GM10847 (cell line): ENCODE data around the gene AKAP5.
A peak's percentile ranks its signal among the peaks of the same experiment; 100 is the strongest.

Source experiments
- POLR2A ChIP-seq: IDR thresholded peaks from 2 replicates; pipeline ENCODE4 v1.6.1; 2011; ENCODE audit not compliant: insufficient read length; ENCODE audit errors: extremely low read depth

AKAP5 gene

GRCh38 chr14:64465191-64465822, at the start of gene AKAP5:
AKAP5 (plus strand) TSS chr14:64465499; CDS start chr14:64468395, 2,896 bp downstream.
- peak; percentile 40 for TF ChIP-seq POLR2A

- TF ChIP-seq POLR2A = no peak
Observed at GRCh38 chr14:64416348-64416932, 48.9 kb upstream of the AKAP5 start.

DNA sequence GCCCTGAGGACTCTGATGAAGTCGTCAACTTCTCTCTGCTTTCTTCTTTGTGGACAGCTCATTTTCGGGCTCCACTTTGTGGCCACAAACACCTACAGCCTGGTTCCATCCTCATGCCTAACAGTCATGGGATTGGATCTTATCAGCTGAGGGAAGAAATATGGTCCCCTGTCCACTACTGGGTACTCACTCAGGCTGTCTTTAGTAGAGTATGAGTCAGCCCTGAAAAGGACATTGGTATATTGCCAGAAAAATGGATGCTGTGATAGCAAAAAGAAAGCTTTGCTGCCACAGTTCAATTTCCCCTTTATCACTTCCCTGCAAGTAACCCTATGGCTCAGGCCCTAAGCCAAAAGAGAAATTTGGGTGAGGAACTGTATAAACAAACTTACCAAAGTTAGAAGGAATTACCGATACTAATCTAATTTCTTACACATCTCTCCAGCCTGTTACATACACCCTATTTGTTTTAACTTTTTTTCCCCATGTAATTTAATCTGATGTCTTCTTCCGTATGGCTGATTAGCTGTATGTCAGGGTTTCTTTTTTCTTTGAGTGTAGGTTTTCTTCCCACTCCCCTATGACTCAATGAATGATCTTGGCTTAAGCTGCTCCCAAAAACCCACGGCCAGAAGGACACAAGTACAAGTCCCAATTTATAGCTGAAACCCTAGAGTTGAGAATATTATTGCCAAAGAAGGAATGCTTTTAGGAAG, 48.1 kb upstream of the AKAP5 start:
- no peak for TF ChIP-seq POLR2A

- TF ChIP-seq POLR2A = no peak
Observed at GRCh38 chr14:64417771-64418125, 47.6 kb upstream of the AKAP5 start.

GRCh38 chr14:64419003-64419402, 46.3 kb upstream of the AKAP5 start:
- no peak for TF ChIP-seq POLR2A

DNA sequence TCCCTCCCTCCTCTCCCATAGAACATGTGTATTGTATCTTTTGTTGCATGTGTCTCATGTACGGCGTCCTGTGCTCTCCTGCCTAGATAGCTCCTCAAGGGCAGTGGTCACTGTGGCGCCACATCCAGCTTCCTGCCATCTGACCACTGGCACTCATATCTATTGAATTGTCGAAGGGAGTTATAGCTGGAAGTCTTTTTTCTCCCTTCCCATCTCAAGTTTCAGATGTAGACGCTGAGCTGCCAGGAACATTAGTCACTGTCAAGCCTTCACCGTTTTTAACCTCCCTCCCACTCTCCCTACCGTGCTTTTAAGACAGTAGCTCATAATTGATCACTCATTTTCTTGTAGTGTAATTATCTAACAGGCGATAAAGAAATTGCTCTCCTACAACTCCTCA, 44.1 kb upstream of the AKAP5 start:
- no peak for TF ChIP-seq POLR2A

GRCh38 chr14:64422005-64422404, 43.3 kb upstream of the AKAP5 start:
- no peak for TF ChIP-seq POLR2A

GRCh38 chr14:64422756-64423155, 42.5 kb upstream of the AKAP5 start:
- TF ChIP-seq POLR2A = no peak

GRCh38 chr14:64423987-64424386, 41.3 kb upstream of the AKAP5 start:
- TF ChIP-seq POLR2A = no peak

DNA sequence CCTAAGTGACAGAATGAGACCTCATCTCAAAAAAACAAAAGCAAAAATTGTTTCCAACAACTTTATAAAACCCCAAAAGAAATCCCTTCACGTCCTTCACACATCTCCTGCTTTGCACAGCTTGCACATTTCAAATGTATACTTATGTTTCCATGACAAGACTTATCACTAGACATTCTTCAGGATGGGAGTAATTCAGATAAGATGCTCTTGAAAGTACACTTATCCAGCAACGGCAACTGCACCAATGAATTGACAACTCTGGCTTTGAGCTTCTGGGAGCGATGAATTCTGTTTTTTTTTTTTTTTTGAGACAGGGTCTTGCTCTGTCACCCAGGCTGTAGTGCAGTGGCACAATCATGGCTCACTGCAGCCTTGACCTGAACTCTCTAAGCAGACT, 30.8 kb upstream of the AKAP5 start:
- TF ChIP-seq POLR2A = no peak

- no peak for TF ChIP-seq POLR2A
Observed at GRCh38 chr14:64438181-64438841, 27.0 kb upstream of the AKAP5 start.

GRCh38 chr14:64439141-64439540, 26.2 kb upstream of the AKAP5 start:
- TF ChIP-seq POLR2A = no peak

DNA sequence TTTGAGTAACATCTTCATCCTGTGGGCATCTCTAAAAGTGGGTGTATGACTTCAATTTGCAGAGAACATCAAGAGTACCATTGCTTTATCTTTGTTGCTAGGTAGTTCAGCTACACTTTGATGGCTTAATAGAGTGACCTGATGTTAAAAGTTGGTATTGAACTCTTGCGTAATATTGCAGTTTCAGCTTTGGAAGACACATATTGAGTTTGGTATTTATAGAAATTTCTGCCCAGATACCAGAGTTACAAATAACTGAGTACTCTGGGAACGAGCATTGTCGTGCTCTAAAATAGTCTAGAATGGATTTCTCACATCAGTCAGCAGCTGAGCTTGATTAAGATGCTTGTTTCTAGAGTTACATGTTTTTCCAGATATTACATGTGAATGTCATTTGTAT, 24.8 kb upstream of the AKAP5 start:
- no peak for TF ChIP-seq POLR2A

DNA sequence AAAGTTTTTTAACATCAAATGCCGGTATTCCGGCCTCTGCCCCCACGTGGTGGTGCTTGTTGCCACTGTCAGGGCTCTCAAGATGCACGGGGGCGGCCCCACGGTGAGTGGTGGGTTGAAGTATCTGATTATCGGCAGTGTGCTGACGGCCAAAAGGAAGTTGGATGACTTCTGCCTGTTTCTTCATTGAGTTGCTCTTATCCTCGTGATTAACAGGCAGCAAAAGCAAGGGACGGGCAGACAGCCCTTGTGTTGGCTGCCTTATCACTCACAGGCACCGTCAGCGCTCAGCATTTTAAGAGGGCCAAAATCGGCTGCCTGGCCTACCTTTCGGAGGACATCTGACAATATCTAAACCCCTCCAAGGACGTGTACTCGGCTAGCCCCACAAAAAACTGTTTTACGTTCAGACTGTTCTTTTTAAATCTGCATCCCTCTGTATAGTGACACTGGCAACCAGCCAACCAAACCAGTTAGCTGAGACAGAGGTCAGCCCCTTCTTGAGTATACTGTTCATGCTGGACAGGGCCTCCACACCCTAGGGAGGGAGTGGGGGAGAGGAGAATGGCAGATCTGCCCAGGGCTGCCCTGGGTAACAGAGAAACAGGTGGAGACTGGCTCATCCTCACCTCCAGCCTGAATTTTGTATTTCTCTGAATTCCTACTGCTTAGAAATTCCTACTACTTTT, 22.9 kb upstream of the AKAP5 start:
- no peak for TF ChIP-seq POLR2A

DNA sequence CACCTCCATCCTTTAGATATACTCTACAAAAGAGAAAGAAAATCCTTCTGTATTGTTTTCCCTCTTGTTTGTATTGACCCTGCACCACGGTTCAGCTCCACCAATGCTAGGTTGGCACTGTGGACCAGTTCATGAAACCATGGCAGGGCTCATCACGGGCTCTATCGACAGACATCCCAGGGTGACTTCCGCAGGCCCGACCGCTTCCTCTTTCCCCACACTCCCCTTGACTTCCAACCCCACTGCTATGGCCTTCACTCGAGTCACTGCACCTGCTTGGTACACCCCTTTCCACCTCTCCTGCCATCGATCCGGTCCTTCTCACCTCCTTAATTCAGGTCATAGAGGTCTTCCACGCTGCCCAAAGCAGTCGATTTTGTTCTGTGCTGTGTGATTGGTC, 21.2 kb upstream of the AKAP5 start:
- TF ChIP-seq POLR2A = no peak
